B cell (primary cell): ENCODE data around the gene DOCK6. TPM values are rescaled to one million over a fixed set of nuclear protein-coding genes. Genes with fewer than 3 reads are reported as not detected.

ENCODE experiments used
- ATAC-seq: fragments of 200-7000 bp; cut with Tn5 transposase; one replicate; pipeline ENCODE4 v1.10.0; 2021; ENCODE audit warnings: low read depth, mild to moderate bottlenecking, moderate number of reproducible peaks, moderate library complexity
- CTCF ChIA-PET: fragments of 350-600 bp; sonication (Branson Sonifier 250); formaldehyde crosslinking; loops from one replicate; lab custom pipeline; 2021; ENCODE audit warnings: antibody characterized with exemption, inconsistent platforms; lab: Charles Lee
- POLR2A ChIA-PET: fragments of 350-600 bp; sonication (Branson Sonifier 250); formaldehyde crosslinking; loops from one replicate; lab custom pipeline; 2021; ENCODE audit warnings: antibody characterized with exemption; lab: Charles Lee
- DNase-seq: peaks from one replicate; pipeline ENCODE4 v3.0.0; 2013
- H2AFZ ChIP-seq: 2 replicates; pipeline ENCODE4 v1.6.1; 2012; ENCODE audit warnings: mild to moderate bottlenecking, low read depth, low read length; ENCODE audit not compliant: insufficient read depth, poor library complexity, severe bottlenecking
- H3K27ac ChIP-seq, 2 donors: 1 replicate in 1 of 2; 2 replicates in 1 of 2; pipeline ENCODE4 v1.5.1; 2012 to 2013; ENCODE audit warnings: low read length in 2 of 2, mild to moderate bottlenecking in 2 of 2, moderate library complexity in 1 of 2
- H3K27me3 ChIP-seq, 4 experiments: fragments of 200-600 bp in 1 of 4; sonication (generic) in 1 of 4; replicated peaks in 1 of 4; 1 replicate in 2 of 4; 2 replicates in 2 of 4; pipeline versions ENCODE4 v1.6.1 to v1.7.0; 2013 to 2016; ENCODE audit warnings: low read length in 3 of 4, mild to moderate bottlenecking in 2 of 4, mixed read lengths in 1 of 4, moderate library complexity in 1 of 4; ENCODE audit not compliant: insufficient read depth in 4 of 4, control insufficient read depth in 3 of 4; ENCODE audit errors: control extremely low read depth in 1 of 4
- H3K36me3 ChIP-seq, 2 experiments: replicated peaks in 1 of 2; 1 replicate in 1 of 2; 2 replicates in 1 of 2; pipeline versions ENCODE4 v1.6.1 to v1.7.1; 2013; ENCODE audit warnings: low read length in 1 of 2; ENCODE audit not compliant: insufficient read depth in 2 of 2, control insufficient read depth in 1 of 2; ENCODE audit errors: control extremely low read depth in 1 of 2, extremely low read depth in 1 of 2
- H3K4me1 ChIP-seq, 2 donors: fragments of 200-600 bp in 1 of 2; sonication (generic) in 1 of 2; 1 replicate in 1 of 2; 2 replicates in 1 of 2; pipeline versions ENCODE4 v1.5.1 to v1.6.1; 2013 to 2017; ENCODE audit warnings: low read length in 2 of 2; ENCODE audit not compliant: control insufficient read depth in 2 of 2, insufficient read depth in 2 of 2
- H3K4me2 ChIP-seq: replicated peaks from 2 replicates; pipeline ENCODE3; 2012; ENCODE audit warnings: mild to moderate bottlenecking, low read depth, low read length; ENCODE audit not compliant: poor library complexity, severe bottlenecking
- H3K4me3 ChIP-seq, 5 experiments: fragments of 200-600 bp in 1 of 5; sonication (generic) in 1 of 5; 1 replicate in 3 of 5; 2 replicates in 2 of 5; pipeline versions ENCODE4 v1.5.1 to v1.7.0; 2011 to 2016; ENCODE audit warnings: low read length in 4 of 5, mild to moderate bottlenecking in 4 of 5, low read depth in 2 of 5, control low read depth in 1 of 5, moderate library complexity in 1 of 5; ENCODE audit not compliant: insufficient read depth in 1 of 5; ENCODE audit errors: control extremely low read depth in 1 of 5, extremely low read depth in 1 of 5
- H3K79me2 ChIP-seq: fragments of 200-600 bp; sonication (generic); one replicate; pipeline ENCODE4 v1.6.0; 2016; ENCODE audit warnings: low read length; ENCODE audit not compliant: control insufficient read depth, insufficient read depth
- H3K9ac ChIP-seq: fragments of 200-600 bp; sonication (generic); 2 replicates; pipeline ENCODE4 v1.6.1; 2017; ENCODE audit warnings: mild to moderate bottlenecking, low read length, moderate library complexity
- H3K9me3 ChIP-seq, 3 donors: one replicate each; pipeline versions ENCODE4 v1.6.1 to v1.7.1; 2013; ENCODE audit warnings: low read length in 2 of 3; ENCODE audit not compliant: control insufficient read depth in 2 of 3, insufficient read depth in 1 of 3; ENCODE audit errors: control extremely low read depth in 1 of 3
- H4K20me1 ChIP-seq: 2 replicates; pipeline ENCODE4 v1.6.0; 2012; ENCODE audit warnings: mild to moderate bottlenecking, low read length; ENCODE audit not compliant: insufficient read depth, control insufficient read depth, poor library complexity, severe bottlenecking
- H3K27ac Mint-ChIP-seq: one replicate; pipeline ENCODE4 v1.8.0; 2021; ENCODE audit warnings: mixed read lengths
- H3K27me3 Mint-ChIP-seq: one replicate; pipeline ENCODE4 v1.8.0; 2021; ENCODE audit warnings: mixed read lengths
- H3K4me1 Mint-ChIP-seq: one replicate; pipeline ENCODE4 v1.8.0; 2021; ENCODE audit warnings: mixed read lengths
- H3K4me3 Mint-ChIP-seq: one replicate; pipeline ENCODE4 v1.8.0; 2021; ENCODE audit warnings: mixed read lengths
- H3K9me3 Mint-ChIP-seq: one replicate; pipeline ENCODE4 v1.8.0; 2022; ENCODE audit warnings: mixed read lengths; ENCODE audit not compliant: insufficient read depth
- CTCF ChIP-seq: fragments of 200-600 bp; IDR thresholded peaks from one replicate; pipeline ENCODE4 v1.8.0; 2022; ENCODE audit warnings: antibody characterized with exemption, mild to moderate bottlenecking
- EZH2 ChIP-seq: IDR thresholded peaks from 2 replicates; pipeline ENCODE4 v1.6.1; 2012; ENCODE audit warnings: borderline replicate concordance, low read depth, mild to moderate bottlenecking, moderate library complexity, low read length; ENCODE audit not compliant: insufficient read depth, poor library complexity, severe bottlenecking
- WGBS: methylation state at CpG from one replicate; pipeline ENCODE4 v1.1.5; 2013; ENCODE audit warnings: missing lambda C conversion rate; ENCODE audit not compliant: insufficient coverage; 5-methylcytosine and 5-hydroxymethylcytosine counted together
- intact Hi-C: fragments of 100-400 bp; cut with micrococcal nuclease; formaldehyde crosslinking; loops from one replicate; pipeline ENCODE4 v1.10.0; 2022
- polyA plus RNA-seq: library from polyadenylated mRNA; depleted of rRNA; stranded (reverse); fragments of >200 nt; gene quantifications from 2 replicates; pipeline ENCODE4 v1.2.3, GENCODE V29; 2012
- total RNA-seq, 2 donors: library from RNA; stranded (reverse); fragments of 120-200 nt in 1 of 2; gene quantifications; 1 replicate in 1 of 2; 2 replicates in 1 of 2; pipeline versions ENCODE4 v1.2.3 to v1.2.4, GENCODE V29; 2013 to 2022

The DOCK6 gene
- total and polyA plus RNA-seq, 2 donors (not counting 1 experiment from before 2014, with no cell fraction given), result 5.3 to 11.9 TPM

- Histone ChIP-seq H3K4me3 (no peak overlapping the region), H4K20me1 (no peaks in the 10 kb centered on the region), H3K9me3 (peaks cover 0 to 38% (median 0%) of the 10 kb centered on the region in 3 donors), H2AFZ (no peak overlapping the region), H3K4me2 (no peak overlapping the region), H3K79me2 (no peaks in the 10 kb centered on the region), H3K9ac (no peak overlapping the region), H3K27me3 (peaks cover 0 to 13% (median 2%) of the 10 kb centered on the region in 4 experiments), H3K36me3 (no peaks in the 10 kb centered on the region), H3K4me1 (peaks cover 5 to 10% of the 10 kb centered on the region in 2 donors), H3K27ac (no peak overlapping the region)
- Mint-ChIP-seq H3K9me3 (peaks cover 3% of the 10 kb centered on the region), H3K27me3 (peaks cover 10% of the 10 kb centered on the region), H3K4me3 (no peak overlapping the region), H3K27ac (no peak overlapping the region), H3K4me1 (peaks cover 7% of the 10 kb centered on the region)
- POLR2A ChIA-PET, result no interaction called here
- CTCF ChIA-PET, result interaction anchor here (0.6 kb wide), 1 partner anchor 48 kb away, joined by 4 read pairs; no protein-coding TSS in a partner anchor
- ATAC-seq (no peak), DNase-seq (no peak)
- intact Hi-C loops, result no loop called here
- no peak for TF ChIP-seq EZH2
- no peak for TF ChIP-seq CTCF
- WGBS, result 85% methylated on average over 9 of the region's 11 CpGs
Observed at GRCh38 chr19:11281356-11282049, 19.2 kb upstream of the DOCK6 start.

- POLR2A ChIA-PET, result no interaction called here
- H3K27me3 Mint-ChIP-seq, result peaks cover 17% of the 10 kb centered on the region
- CTCF ChIA-PET, result interaction anchor here (0.5 to 0.6 kb wide), 2 partner anchors 140 to 533 kb away, joined by 3 to 4 read pairs; no protein-coding TSS in a partner anchor
- H3K9me3 ChIP-seq, result peaks cover 0 to 38% (median 0%) of the 10 kb centered on the region in 3 donors
- H3K4me2 ChIP-seq, result peak overlapping the region; percentile 21
- DNase-seq (no peak), ATAC-seq (no peak)
- intact Hi-C loops, result no loop called here
- no peak overlapping the region for H3K27ac ChIP-seq
- no peaks in the 10 kb centered on the region for H3K36me3 ChIP-seq
- H3K4me3 Mint-ChIP-seq, result no peak overlapping the region
- H4K20me1 ChIP-seq, result no peaks in the 10 kb centered on the region
- peak overlapping the region; percentile 49 for H2AFZ ChIP-seq
- peaks cover 3% of the 10 kb centered on the region for H3K9me3 Mint-ChIP-seq
- no peak overlapping the region for H3K27ac Mint-ChIP-seq
- H3K4me1 ChIP-seq, result peaks cover 5 to 10% of the 10 kb centered on the region in 2 donors
- 21% methylated on average over 4 of the region's 5 CpGs for WGBS
- no peaks in the 10 kb centered on the region for H3K79me2 ChIP-seq
- H3K4me3 ChIP-seq, result no peak overlapping the region
- H3K9ac ChIP-seq, result no peak overlapping the region
- peaks cover 7% of the 10 kb centered on the region for H3K4me1 Mint-ChIP-seq
- H3K27me3 ChIP-seq, result peaks cover 0 to 16% (median 2%) of the 10 kb centered on the region in 4 experiments
- TF ChIP-seq EZH2 (no peak), CTCF (no peak)
Observed at GRCh38 chr19:11279505-11280236, 17.3 kb upstream of the DOCK6 start.
